Neural crest cell (in vitro differentiated cells): ENCODE results near the gene SNX27. TPM values are rescaled to one million over a fixed set of nuclear protein-coding genes. Genes with fewer than 3 reads are reported as not detected.

ENCODE experiments used
- DNase-seq: peaks from one replicate; pipeline ENCODE4 v3.0.0; 2021; ENCODE audit warnings: low read depth, mixed read lengths, low spot score
- H3K27ac Mint-ChIP-seq: one replicate; pipeline ENCODE4 v1.8.0; 2021; ENCODE audit warnings: mild to moderate bottlenecking, mixed read lengths; ENCODE audit not compliant: unreplicated experiment
- H3K27me3 Mint-ChIP-seq: 2 replicates; pipeline ENCODE4 v1.8.0; 2021; ENCODE audit warnings: low read depth, mild to moderate bottlenecking, mixed read lengths
- H3K36me3 Mint-ChIP-seq: 2 replicates; pipeline ENCODE4 v1.8.0; 2021; ENCODE audit warnings: low read depth, mild to moderate bottlenecking, mixed read lengths
- H3K4me1 Mint-ChIP-seq: 2 replicates; pipeline ENCODE4 v1.8.0; 2021; ENCODE audit warnings: mixed read lengths
- H3K4me3 Mint-ChIP-seq: one replicate; pipeline ENCODE4 v1.8.0; 2021; ENCODE audit warnings: mild to moderate bottlenecking, mixed read lengths
- H3K9me3 Mint-ChIP-seq: 2 replicates; pipeline ENCODE4 v1.8.0; 2021; ENCODE audit warnings: mixed read lengths
- total RNA-seq: library from RNA; stranded (reverse); gene quantifications from 2 replicates; pipeline ENCODE4 v1.2.1, GENCODE V29; 2021
- TF ChIP-seq, protein P1 (sequence below): fragments of 200-600 bp; sonication (generic); conservative IDR thresholded peaks from 2 replicates; pipeline ENCODE4 v1.5.0; 2021; ENCODE audit warnings: antibody characterized with exemption, mild to moderate bottlenecking

SNX27 gene
- total RNA-seq, 1 donor from 2014 or later, result 48.3 TPM

GRCh38 chr1:151606384-151606783, 5.5 kb upstream of the SNX27 start:
- Mint-ChIP-seq H3K9me3 (no peaks in the 10 kb centered on the region), H3K4me1 (peaks cover 6% of the 10 kb centered on the region), H3K27ac (no peak overlapping the region), H3K4me3 (no peak overlapping the region), H3K36me3 (no peaks in the 10 kb centered on the region), H3K27me3 (peaks cover 5% of the 10 kb centered on the region)
- TF ChIP-seq, protein P1, sequence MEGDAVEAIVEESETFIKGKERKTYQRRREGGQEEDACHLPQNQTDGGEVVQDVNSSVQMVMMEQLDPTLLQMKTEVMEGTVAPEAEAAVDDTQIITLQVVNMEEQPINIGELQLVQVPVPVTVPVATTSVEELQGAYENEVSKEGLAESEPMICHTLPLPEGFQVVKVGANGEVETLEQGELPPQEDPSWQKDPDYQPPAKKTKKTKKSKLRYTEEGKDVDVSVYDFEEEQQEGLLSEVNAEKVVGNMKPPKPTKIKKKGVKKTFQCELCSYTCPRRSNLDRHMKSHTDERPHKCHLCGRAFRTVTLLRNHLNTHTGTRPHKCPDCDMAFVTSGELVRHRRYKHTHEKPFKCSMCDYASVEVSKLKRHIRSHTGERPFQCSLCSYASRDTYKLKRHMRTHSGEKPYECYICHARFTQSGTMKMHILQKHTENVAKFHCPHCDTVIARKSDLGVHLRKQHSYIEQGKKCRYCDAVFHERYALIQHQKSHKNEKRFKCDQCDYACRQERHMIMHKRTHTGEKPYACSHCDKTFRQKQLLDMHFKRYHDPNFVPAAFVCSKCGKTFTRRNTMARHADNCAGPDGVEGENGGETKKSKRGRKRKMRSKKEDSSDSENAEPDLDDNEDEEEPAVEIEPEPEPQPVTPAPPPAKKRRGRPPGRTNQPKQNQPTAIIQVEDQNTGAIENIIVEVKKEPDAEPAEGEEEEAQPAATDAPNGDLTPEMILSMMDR, result no peak
- DNase-seq, result no peak

- no peak for DNase-seq
- TF ChIP-seq, protein P1, result no peak
- H3K4me1 Mint-ChIP-seq, result peaks cover 11% of the 10 kb centered on the region
- H3K9me3 Mint-ChIP-seq, result no peaks in the 10 kb centered on the region
- H3K27me3 Mint-ChIP-seq, result peaks cover 5% of the 10 kb centered on the region
- no peak overlapping the region for H3K4me3 Mint-ChIP-seq
- H3K36me3 Mint-ChIP-seq, result no peaks in the 10 kb centered on the region
- no peak overlapping the region for H3K27ac Mint-ChIP-seq
Measured at GRCh38 chr1:151606857-151607256, 5.0 kb upstream of the SNX27 start.

- DNase-seq, result no peak
- no peak overlapping the region for H3K27ac Mint-ChIP-seq
- no peak overlapping the region for H3K4me3 Mint-ChIP-seq
- H3K36me3 Mint-ChIP-seq, result peaks cover 1% of the 10 kb centered on the region
- peaks cover 2% of the 10 kb centered on the region for H3K27me3 Mint-ChIP-seq
- TF ChIP-seq, protein P1, result no peak
- H3K4me1 Mint-ChIP-seq, result peaks cover 29% of the 10 kb centered on the region
- H3K9me3 Mint-ChIP-seq, result no peaks in the 10 kb centered on the region
Measured at GRCh38 chr1:151610142-151610541, 1.7 kb upstream of the SNX27 start.

GRCh38 chr1:151611288-151611790, 511 bp upstream of the SNX27 start:
- Mint-ChIP-seq H3K9me3 (no peaks in the 10 kb centered on the region), H3K27ac (no peak overlapping the region), H3K27me3 (no peaks in the 10 kb centered on the region), H3K4me1 (peaks cover 33% of the 10 kb centered on the region), H3K36me3 (peaks cover 4% of the 10 kb centered on the region), H3K4me3 (peak overlapping the region; percentile 93)
- DNase-seq, result no peak
- TF ChIP-seq, protein P1, result no peak

- Mint-ChIP-seq H3K36me3 (peaks cover 4% of the 10 kb centered on the region), H3K4me3 (peak overlapping the region; percentile 98), H3K27ac (peak overlapping the region; percentile 82), H3K27me3 (no peaks in the 10 kb centered on the region), H3K4me1 (peaks cover 33% of the 10 kb centered on the region), H3K9me3 (no peaks in the 10 kb centered on the region)
- TF ChIP-seq, protein P1, result no peak
- DNase-seq, result peak; percentile 30
Measured at GRCh38 chr1:151612501-151613281, 841 bp downstream of the SNX27 start.
